Neuronal stem cell (in vitro differentiated cells): ENCODE data around the gene DLG2.

Experiments used
- DNase-seq: peaks from one replicate; pipeline ENCODE4 v3.0.0-alpha.2; 2013; ENCODE audit warnings: low spot score
- H2AFZ ChIP-seq: one replicate; pipeline ENCODE4 v1.6.1; 2013; ENCODE audit warnings: mild to moderate bottlenecking, low read length, inconsistent platforms
- H2AK5ac ChIP-seq: 2 replicates; pipeline ENCODE4 v1.6.1; 2013; ENCODE audit warnings: low read depth, mild to moderate bottlenecking, inconsistent platforms, low read length, moderate library complexity, mixed read lengths
- H2BK120ac ChIP-seq: 2 replicates; pipeline ENCODE4 v1.6.1; 2013; ENCODE audit warnings: low read depth, mild to moderate bottlenecking, inconsistent platforms, low read length, moderate library complexity, mixed read lengths
- H2BK12ac ChIP-seq: one replicate; pipeline ENCODE4 v1.6.1; 2013; ENCODE audit warnings: low read length, inconsistent platforms
- H2BK15ac ChIP-seq: 2 replicates; pipeline ENCODE4 v1.6.1; 2013; ENCODE audit warnings: mild to moderate bottlenecking, low read length, inconsistent platforms, mixed read lengths
- H2BK5ac ChIP-seq: one replicate; pipeline ENCODE4 v1.6.1; 2013; ENCODE audit warnings: inconsistent platforms, mild to moderate bottlenecking, low read length, moderate library complexity
- H3K14ac ChIP-seq: one replicate; pipeline ENCODE4 v1.6.1; 2013; ENCODE audit warnings: low read length, inconsistent platforms
- H3K18ac ChIP-seq: 2 replicates; pipeline ENCODE4 v1.6.1; 2013; ENCODE audit warnings: low read length, inconsistent platforms
- H3K23ac ChIP-seq: 2 replicates; pipeline ENCODE4 v1.6.1; 2013; ENCODE audit warnings: low read depth, mild to moderate bottlenecking, mixed read lengths, low read length, inconsistent platforms; ENCODE audit not compliant: poor library complexity
- H3K27ac ChIP-seq: replicated peaks from 3 replicates; pipeline ENCODE4 v1.5.1; 2013; ENCODE audit warnings: low read length, inconsistent platforms
- H3K27me3 ChIP-seq, 3 experiments: 2 replicates each; pipeline ENCODE4 v1.6.1; 2013; ENCODE audit warnings: low read length in 3 of 3, mild to moderate bottlenecking in 2 of 3, inconsistent platforms in 1 of 3, low read depth in 1 of 3, mixed read lengths in 1 of 3, moderate library complexity in 1 of 3; ENCODE audit not compliant: control insufficient read depth in 3 of 3, insufficient read depth in 3 of 3
- H3K36me3 ChIP-seq, 2 donors: replicated peaks in 1 of 2; 2 replicates each; pipeline ENCODE4 v1.6.1; 2013; ENCODE audit warnings: low read length in 2 of 2; ENCODE audit not compliant: control insufficient read depth in 2 of 2, insufficient read depth in 2 of 2
- H3K4ac ChIP-seq: 2 replicates; pipeline ENCODE4 v1.6.1; 2013; ENCODE audit warnings: inconsistent platforms, mild to moderate bottlenecking, low read length, moderate library complexity
- H3K4me1 ChIP-seq, 2 donors: 1 replicate in 1 of 2; 2 replicates in 1 of 2; pipeline ENCODE4 v1.6.1; 2013; ENCODE audit warnings: low read length in 2 of 2, low read depth in 1 of 2; ENCODE audit not compliant: control insufficient read depth in 2 of 2, insufficient read depth in 1 of 2
- H3K4me2 ChIP-seq: one replicate; pipeline ENCODE4 v1.6.1; 2013; ENCODE audit warnings: mild to moderate bottlenecking, low read length, inconsistent platforms; ENCODE audit not compliant: insufficient read depth, poor library complexity, severe bottlenecking
- H3K4me3 ChIP-seq, 2 donors: 2 replicates each; pipeline ENCODE4 v1.5.1; 2013; ENCODE audit warnings: low read length in 2 of 2, mild to moderate bottlenecking in 2 of 2, inconsistent platforms in 1 of 2, moderate library complexity in 1 of 2
- H3K79me1 ChIP-seq: one replicate; pipeline ENCODE4 v1.6.1; 2013; ENCODE audit warnings: low read depth, mild to moderate bottlenecking, inconsistent platforms, low read length, moderate library complexity
- H3K9ac ChIP-seq: one replicate; pipeline ENCODE4 v1.6.1; 2013; ENCODE audit warnings: mild to moderate bottlenecking, low read depth, low read length, inconsistent platforms; ENCODE audit not compliant: poor library complexity
- H3K9me3 ChIP-seq, 2 donors: replicated peaks in 1 of 2; 2 replicates each; pipeline versions ENCODE3 to v1.6.1; 2013; ENCODE audit warnings: low read length in 2 of 2, mild to moderate bottlenecking in 2 of 2, inconsistent platforms in 1 of 2, low read depth in 1 of 2, mixed read lengths in 1 of 2, moderate library complexity in 1 of 2; ENCODE audit not compliant: control insufficient read depth in 2 of 2, insufficient read depth in 1 of 2
- H4K8ac ChIP-seq: one replicate; pipeline ENCODE4 v1.6.1; 2013; ENCODE audit warnings: low read depth, mild to moderate bottlenecking, inconsistent platforms, low read length, moderate library complexity
- H4K91ac ChIP-seq: one replicate; pipeline ENCODE4 v1.6.1; 2013; ENCODE audit warnings: low read length, low read depth, mild to moderate bottlenecking, inconsistent platforms; ENCODE audit not compliant: poor library complexity
- WGBS, 2 donors: extraction: QIAGEN DNeasy Blood & Tissue Kit; methylation state at CpG; one replicate each; pipeline ENCODE4 v1.1.7; 2013; ENCODE audit warnings: missing lambda C conversion rate in 2 of 2, mixed read lengths in 1 of 2; ENCODE audit not compliant: insufficient read length in 2 of 2, insufficient replicate concordance in 1 of 2; ENCODE audit errors: extremely low coverage in 2 of 2; 5-methylcytosine and 5-hydroxymethylcytosine counted together

The DLG2 gene

GRCh38 chr11:85165819-85166218 lies 461.3 kb downstream of the DLG2 start:
- Histone ChIP-seq H3K27ac (no peak overlapping the region), H3K18ac (no peak overlapping the region), H2BK120ac (no peak overlapping the region), H2AFZ (no peak overlapping the region), H3K9ac (no peak overlapping the region), H3K14ac (no peak overlapping the region), H3K27me3 (no peaks in the 10 kb centered on the region), H3K9me3 (no peaks in the 10 kb centered on the region), H2BK5ac (no peak overlapping the region), H3K4ac (no peak overlapping the region), H4K91ac (no peak overlapping the region), H3K23ac (no peak overlapping the region), H2BK15ac (no peak overlapping the region), H3K4me2 (no peak overlapping the region), H3K4me1 (peaks cover 0 to 4% of the 10 kb centered on the region in 2 donors), H3K79me1 (no peaks in the 10 kb centered on the region), H3K4me3 (no peak overlapping the region), H2AK5ac (no peak overlapping the region), H3K36me3 (no peaks in the 10 kb centered on the region), H4K8ac (no peak overlapping the region), H2BK12ac (no peak overlapping the region)
- no peak for DNase-seq
- no CpG with 5 or more reads among the region's 2 CpGs for WGBS, 2 donors

GRCh38 chr11:85164743-85165142 lies 462.4 kb downstream of the DLG2 start:
- H3K9me3 ChIP-seq, result no peaks in the 10 kb centered on the region
- no peak overlapping the region for H4K8ac ChIP-seq
- H3K4ac ChIP-seq, result no peak overlapping the region
- H2BK15ac ChIP-seq, result no peak overlapping the region
- H3K23ac ChIP-seq, result no peak overlapping the region
- H3K27me3 ChIP-seq, result no peaks in the 10 kb centered on the region
- no peak overlapping the region for H3K14ac ChIP-seq
- H3K4me1 ChIP-seq, result peaks cover 0 to 3% of the 10 kb centered on the region in 2 donors
- H2BK120ac ChIP-seq, result no peak overlapping the region
- no peak overlapping the region for H3K4me2 ChIP-seq
- WGBS, 2 donors, result no CpG with 5 or more reads among the region's 2 CpGs
- H2BK5ac ChIP-seq, result no peak overlapping the region
- no peak overlapping the region for H3K4me3 ChIP-seq
- H4K91ac ChIP-seq, result no peak overlapping the region
- H2BK12ac ChIP-seq, result no peak overlapping the region
- H3K79me1 ChIP-seq, result no peaks in the 10 kb centered on the region
- no peak overlapping the region for H2AFZ ChIP-seq
- H3K36me3 ChIP-seq, result no peaks in the 10 kb centered on the region
- no peak overlapping the region for H3K9ac ChIP-seq
- no peak for DNase-seq
- no peak overlapping the region for H3K27ac ChIP-seq
- H2AK5ac ChIP-seq, result no peak overlapping the region
- no peak overlapping the region for H3K18ac ChIP-seq

DNA sequence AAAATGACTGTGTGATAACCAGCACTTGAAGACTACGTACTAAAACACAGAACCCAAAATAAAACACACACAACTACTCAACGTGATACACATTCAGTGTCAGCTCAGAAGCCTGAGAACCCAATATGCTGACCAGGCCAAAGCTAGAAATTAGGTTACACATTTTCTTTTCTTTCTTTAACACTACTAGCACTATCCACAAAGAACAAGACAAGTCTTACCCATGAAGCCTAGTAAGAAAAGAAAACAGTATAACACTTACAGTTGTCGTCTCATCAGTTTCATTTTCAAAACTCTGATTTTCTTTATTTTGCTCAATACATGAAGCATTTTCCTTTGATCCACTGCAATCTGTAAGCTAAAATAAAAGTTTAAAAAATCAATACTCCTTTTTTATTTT lies 472.9 kb downstream of the DLG2 start:
- Histone ChIP-seq H4K8ac (no peak overlapping the region), H2BK5ac (no peak overlapping the region), H2AFZ (no peak overlapping the region), H3K4me2 (no peak overlapping the region), H3K79me1 (no peaks in the 10 kb centered on the region), H3K4me1 (no peaks in the 10 kb centered on the region), H2BK120ac (no peak overlapping the region), H3K4me3 (no peak overlapping the region), H3K9ac (no peak overlapping the region), H3K27me3 (no peaks in the 10 kb centered on the region), H2BK12ac (no peak overlapping the region), H3K18ac (no peak overlapping the region), H2AK5ac (no peak overlapping the region), H3K14ac (no peak overlapping the region), H3K36me3 (no peaks in the 10 kb centered on the region), H3K27ac (no peak overlapping the region), H3K9me3 (no peaks in the 10 kb centered on the region), H2BK15ac (no peak overlapping the region), H3K23ac (no peak overlapping the region), H3K4ac (no peak overlapping the region), H4K91ac (no peak overlapping the region)
- no CpG with 5 or more reads among the region's 3 CpGs for WGBS, 2 donors
- no peak for DNase-seq

GRCh38 chr11:85137597-85137996 lies 489.5 kb downstream of the DLG2 start:
- Histone ChIP-seq H3K4me2 (no peak overlapping the region), H4K91ac (no peak overlapping the region), H2AFZ (no peak overlapping the region), H3K36me3 (no peaks in the 10 kb centered on the region), H3K79me1 (no peaks in the 10 kb centered on the region), H3K4ac (no peak overlapping the region), H3K9me3 (no peaks in the 10 kb centered on the region), H2BK12ac (no peak overlapping the region), H2BK15ac (no peak overlapping the region), H3K14ac (no peak overlapping the region), H3K9ac (no peak overlapping the region), H3K27me3 (no peaks in the 10 kb centered on the region), H2BK120ac (no peak overlapping the region), H2BK5ac (no peak overlapping the region), H3K4me3 (no peak overlapping the region), H2AK5ac (no peak overlapping the region), H3K27ac (no peak overlapping the region), H4K8ac (no peak overlapping the region), H3K23ac (no peak overlapping the region), H3K4me1 (peaks cover 2 to 7% of the 10 kb centered on the region in 2 donors), H3K18ac (no peak overlapping the region)
- DNase-seq, result no peak
- WGBS, 2 donors, result no CpG with 5 or more reads among the region's 1 CpG
